COLO829 (cell line): ENCODE results near the gene BNC1.
"Not testable (repeated sequence)": the region's sequence is repeated elsewhere in the genome, so short reads cannot be mapped to it uniquely, and the experiment has no call there.

Experiments
- DNase-seq: peaks from one replicate; pipeline ENCODE4 v3.0.0; 2012; ENCODE audit warnings: low spot score

BNC1 gene

DNA sequence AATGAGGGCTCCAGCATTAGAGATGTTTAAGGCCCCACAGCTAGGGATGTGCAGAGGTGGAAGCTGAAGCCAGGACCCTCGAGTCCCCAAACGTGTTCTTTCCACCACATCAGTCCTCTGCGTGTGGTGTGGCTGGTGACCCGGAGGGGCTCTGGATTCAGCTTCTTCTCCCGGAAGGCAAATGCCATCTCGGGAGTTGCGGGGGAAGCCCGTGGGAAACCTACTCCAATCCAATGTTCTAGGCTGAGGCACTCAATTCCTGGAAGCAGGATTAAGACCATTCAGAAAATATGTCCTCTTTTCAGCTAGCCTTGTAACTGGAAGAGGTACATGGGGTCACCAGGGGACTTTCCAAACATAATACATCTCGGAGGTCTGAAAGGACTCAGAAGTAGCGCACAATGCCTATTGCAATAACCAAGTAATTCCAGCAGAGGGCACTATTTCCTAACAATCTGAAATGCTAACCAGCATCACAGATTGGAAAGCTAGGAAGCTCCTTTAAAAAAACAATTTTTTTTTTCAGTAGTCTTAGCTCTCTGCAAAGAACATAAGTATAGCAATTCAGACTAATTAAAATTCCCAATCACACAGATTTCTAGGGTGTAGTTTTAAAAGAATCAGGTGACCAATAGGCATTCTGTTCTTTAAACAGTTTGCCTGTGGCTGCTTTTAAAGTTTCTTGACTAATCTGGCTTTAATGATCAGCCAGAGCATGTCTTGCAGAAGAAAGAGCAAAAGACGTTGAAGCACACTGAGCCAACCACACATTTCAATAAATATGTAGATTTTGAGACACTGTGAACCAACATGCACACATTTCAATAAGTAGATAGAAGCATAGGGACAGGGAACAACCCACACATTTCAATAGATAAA lies 36.1 kb downstream of the BNC1 start:
- no peak for DNase-seq

GRCh38 chr15:83243634-83244033 lies 40.8 kb downstream of the BNC1 start:
- no peak for DNase-seq

DNA sequence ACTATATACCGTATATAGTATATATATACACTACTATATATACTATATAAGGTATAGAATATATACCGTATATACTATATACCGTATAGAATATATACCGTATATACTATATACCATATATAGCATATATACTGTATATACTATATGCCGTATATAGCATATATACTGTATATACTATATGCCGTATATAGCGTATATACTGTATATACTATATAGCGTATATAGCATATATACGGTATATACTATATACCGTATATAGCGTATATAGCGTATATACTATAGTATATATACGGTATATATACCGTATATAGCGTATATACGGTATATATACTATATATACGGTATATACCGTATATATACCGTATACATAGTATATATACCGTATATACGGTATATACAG lies 54.2 kb downstream of the BNC1 start:
- DNase-seq, result no peak

- DNase-seq, result no peak
Observed at GRCh38 chr15:83225449-83225848, 59.0 kb downstream of the BNC1 start.

GRCh38 chr15:83221781-83222180 lies 62.7 kb downstream of the BNC1 start:
- DNase-seq, result not testable (repeated sequence)

GRCh38 chr15:83219026-83219425 lies 65.4 kb downstream of the BNC1 start:
- no peak for DNase-seq

GRCh38 chr15:83215306-83215705 lies 69.2 kb downstream of the BNC1 start:
- DNase-seq, result no peak

GRCh38 chr15:83210619-83211018 lies 73.8 kb downstream of the BNC1 start:
- no peak for DNase-seq

DNA sequence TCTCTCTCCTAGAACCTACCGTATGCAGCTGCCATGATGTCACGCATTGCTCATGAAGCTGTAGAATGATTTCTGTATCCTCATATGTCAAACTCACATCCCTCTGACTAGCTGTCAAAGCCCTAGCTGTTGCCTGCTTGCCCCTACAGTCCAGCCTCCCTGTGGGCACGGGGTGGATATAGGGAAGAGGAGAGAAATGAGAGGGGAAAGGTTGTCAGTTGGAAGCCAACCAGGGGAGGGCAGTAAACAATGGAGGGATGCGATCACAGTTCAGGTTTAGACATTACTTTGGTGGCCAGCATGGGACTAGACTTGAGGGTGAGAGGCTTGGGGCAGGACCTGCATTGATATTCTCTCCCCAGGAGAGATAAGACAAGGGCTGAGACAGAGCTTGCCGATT lies 75.1 kb downstream of the BNC1 start:
- DNase-seq, result no peak

- no peak for DNase-seq
Observed at GRCh38 chr15:83208367-83208661, 76.2 kb downstream of the BNC1 start.

DNA sequence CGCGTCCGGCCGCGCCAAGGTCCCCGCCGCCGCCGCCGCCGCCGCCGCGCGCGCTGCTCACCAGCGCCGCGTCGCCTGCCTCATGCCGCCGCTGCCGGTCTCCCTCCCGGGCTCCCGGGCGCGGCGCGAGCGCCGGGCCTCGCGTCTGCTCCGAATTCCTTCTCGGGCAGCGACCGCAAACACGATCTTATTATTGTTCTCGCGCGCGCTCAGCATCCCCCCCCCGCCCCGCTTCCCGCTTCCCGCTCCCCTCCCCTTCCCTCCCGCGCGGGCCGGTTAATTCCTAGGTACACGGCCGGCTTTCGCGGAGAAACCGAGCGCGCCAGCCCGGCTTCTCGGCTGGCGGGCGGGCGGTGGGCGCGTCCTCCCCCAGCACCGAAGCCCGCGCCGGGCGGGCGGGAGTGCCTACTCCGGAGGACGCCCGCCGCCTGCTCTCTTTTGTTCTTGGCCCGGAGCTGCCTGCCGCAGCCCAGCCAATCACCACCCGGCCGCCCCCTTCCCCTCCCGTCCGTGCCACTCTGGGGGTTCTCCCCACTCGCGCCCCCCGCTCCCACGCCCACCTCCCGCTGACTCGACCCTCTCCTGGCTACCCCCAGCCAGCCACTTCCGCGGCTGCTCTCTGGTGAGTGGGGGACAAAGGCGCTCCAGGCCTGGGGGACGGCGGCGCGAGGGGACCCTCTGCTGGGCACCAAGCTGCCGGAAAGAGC lies 76.7 kb downstream of the BNC1 start, which contains the start of gene HDGFL3:
HDGFL3 (minus strand) TSS at position 164 of the 707 bp plus-strand sequence. CDS start 409 bp downstream, outside the sequence.
- no peak for DNase-seq

GRCh38 chr15:83207009-83207659 lies 77.3 kb downstream of the BNC1 start:
- no peak for DNase-seq

GRCh38 chr15:83206526-83207008 lies 77.9 kb downstream of the BNC1 start:
- no peak for DNase-seq
